ENCODE data around the gene HYKK. TPM values are rescaled to one million over a fixed set of nuclear protein-coding genes. Genes with fewer than 3 reads are reported as not detected.

HYKK gene
- total and polyA plus RNA-seq, 2 of the 8 experiments (the other 6 are each of a cell fraction or from before 2014, with no cell fraction given): 2.0 to 3.7 TPM

DNA sequence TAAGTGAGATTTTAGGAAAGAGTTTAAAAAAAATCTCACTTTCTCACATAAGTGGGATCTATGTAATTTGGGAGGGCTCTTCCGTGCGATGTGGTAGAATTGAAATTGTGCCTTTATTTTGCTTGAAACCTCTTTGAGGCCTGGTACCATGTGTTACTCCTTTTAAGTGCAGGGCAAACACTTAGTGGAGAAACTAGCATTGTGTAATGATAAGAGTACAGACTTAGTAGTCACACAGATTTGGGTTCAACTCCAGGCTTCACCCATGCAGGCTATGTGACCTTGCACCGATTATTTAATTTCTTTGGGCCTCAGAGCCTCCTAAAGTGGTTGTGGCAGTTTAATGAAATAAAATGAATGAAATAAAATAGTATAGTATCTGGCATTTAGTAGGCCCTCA, 35.3 kb downstream of the HYKK start (continued):
- TF ChIP-seq, protein P1, sequence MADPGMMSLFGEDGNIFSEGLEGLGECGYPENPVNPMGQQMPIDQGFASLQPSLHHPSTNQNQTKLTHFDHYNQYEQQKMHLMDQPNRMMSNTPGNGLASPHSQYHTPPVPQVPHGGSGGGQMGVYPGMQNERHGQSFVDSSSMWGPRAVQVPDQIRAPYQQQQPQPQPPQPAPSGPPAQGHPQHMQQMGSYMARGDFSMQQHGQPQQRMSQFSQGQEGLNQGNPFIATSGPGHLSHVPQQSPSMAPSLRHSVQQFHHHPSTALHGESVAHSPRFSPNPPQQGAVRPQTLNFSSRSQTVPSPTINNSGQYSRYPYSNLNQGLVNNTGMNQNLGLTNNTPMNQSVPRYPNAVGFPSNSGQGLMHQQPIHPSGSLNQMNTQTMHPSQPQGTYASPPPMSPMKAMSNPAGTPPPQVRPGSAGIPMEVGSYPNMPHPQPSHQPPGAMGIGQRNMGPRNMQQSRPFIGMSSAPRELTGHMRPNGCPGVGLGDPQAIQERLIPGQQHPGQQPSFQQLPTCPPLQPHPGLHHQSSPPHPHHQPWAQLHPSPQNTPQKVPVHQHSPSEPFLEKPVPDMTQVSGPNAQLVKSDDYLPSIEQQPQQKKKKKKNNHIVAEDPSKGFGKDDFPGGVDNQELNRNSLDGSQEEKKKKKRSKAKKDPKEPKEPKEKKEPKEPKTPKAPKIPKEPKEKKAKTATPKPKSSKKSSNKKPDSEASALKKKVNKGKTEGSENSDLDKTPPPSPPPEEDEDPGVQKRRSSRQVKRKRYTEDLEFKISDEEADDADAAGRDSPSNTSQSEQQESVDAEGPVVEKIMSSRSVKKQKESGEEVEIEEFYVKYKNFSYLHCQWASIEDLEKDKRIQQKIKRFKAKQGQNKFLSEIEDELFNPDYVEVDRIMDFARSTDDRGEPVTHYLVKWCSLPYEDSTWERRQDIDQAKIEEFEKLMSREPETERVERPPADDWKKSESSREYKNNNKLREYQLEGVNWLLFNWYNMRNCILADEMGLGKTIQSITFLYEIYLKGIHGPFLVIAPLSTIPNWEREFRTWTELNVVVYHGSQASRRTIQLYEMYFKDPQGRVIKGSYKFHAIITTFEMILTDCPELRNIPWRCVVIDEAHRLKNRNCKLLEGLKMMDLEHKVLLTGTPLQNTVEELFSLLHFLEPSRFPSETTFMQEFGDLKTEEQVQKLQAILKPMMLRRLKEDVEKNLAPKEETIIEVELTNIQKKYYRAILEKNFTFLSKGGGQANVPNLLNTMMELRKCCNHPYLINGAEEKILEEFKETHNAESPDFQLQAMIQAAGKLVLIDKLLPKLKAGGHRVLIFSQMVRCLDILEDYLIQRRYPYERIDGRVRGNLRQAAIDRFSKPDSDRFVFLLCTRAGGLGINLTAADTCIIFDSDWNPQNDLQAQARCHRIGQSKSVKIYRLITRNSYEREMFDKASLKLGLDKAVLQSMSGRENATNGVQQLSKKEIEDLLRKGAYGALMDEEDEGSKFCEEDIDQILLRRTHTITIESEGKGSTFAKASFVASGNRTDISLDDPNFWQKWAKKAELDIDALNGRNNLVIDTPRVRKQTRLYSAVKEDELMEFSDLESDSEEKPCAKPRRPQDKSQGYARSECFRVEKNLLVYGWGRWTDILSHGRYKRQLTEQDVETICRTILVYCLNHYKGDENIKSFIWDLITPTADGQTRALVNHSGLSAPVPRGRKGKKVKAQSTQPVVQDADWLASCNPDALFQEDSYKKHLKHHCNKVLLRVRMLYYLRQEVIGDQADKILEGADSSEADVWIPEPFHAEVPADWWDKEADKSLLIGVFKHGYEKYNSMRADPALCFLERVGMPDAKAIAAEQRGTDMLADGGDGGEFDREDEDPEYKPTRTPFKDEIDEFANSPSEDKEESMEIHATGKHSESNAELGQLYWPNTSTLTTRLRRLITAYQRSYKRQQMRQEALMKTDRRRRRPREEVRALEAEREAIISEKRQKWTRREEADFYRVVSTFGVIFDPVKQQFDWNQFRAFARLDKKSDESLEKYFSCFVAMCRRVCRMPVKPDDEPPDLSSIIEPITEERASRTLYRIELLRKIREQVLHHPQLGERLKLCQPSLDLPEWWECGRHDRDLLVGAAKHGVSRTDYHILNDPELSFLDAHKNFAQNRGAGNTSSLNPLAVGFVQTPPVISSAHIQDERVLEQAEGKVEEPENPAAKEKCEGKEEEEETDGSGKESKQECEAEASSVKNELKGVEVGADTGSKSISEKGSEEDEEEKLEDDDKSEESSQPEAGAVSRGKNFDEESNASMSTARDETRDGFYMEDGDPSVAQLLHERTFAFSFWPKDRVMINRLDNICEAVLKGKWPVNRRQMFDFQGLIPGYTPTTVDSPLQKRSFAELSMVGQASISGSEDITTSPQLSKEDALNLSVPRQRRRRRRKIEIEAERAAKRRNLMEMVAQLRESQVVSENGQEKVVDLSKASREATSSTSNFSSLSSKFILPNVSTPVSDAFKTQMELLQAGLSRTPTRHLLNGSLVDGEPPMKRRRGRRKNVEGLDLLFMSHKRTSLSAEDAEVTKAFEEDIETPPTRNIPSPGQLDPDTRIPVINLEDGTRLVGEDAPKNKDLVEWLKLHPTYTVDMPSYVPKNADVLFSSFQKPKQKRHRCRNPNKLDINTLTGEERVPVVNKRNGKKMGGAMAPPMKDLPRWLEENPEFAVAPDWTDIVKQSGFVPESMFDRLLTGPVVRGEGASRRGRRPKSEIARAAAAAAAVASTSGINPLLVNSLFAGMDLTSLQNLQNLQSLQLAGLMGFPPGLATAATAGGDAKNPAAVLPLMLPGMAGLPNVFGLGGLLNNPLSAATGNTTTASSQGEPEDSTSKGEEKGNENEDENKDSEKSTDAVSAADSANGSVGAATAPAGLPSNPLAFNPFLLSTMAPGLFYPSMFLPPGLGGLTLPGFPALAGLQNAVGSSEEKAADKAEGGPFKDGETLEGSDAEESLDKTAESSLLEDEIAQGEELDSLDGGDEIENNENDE (IDR thresholded peaks at IDR 0.05; ENCODE audit: insufficient replicate concordance, low read length): no peak
- TF ChIP-seq TEAD4 (IDR thresholded peaks at IDR 0.05; ENCODE audit: low read depth, low read length) (no peak), NANOG (IDR thresholded peaks at IDR 0.05; ENCODE audit: insufficient read depth, low read depth, low read length, poor library complexity, severe bottlenecking) (no peak), EP300 (IDR thresholded peaks at IDR 0.05; ENCODE audit: borderline replicate concordance in 1 of 2, low read depth in 2 of 2, low read length in 2 of 2) (no peak), FOSL1 (IDR thresholded peaks at IDR 0.05; ENCODE audit: insufficient read depth, low read depth, low read length) (no peak)
